HepG2 (cell line): ENCODE measurements around the gene RBM34. TPM values are rescaled to one million over a fixed set of nuclear protein-coding genes. Genes with fewer than 3 reads are reported as not detected.

Experiments
- ATAC-seq: fragments of 200-7000 bp; cut with Tn5 transposase; 3 replicates; pipeline ENCODE4 v1.9.1; 2020; ENCODE audit warnings: mild to moderate bottlenecking, moderate library complexity
- BruUV-seq: library from RNA; stranded (reverse); fragments of 400-500 nt; replicated peaks from 2 replicates; lab custom pipeline; 2021; lab: Mats Ljungman, UMichigan
- CTCF ChIA-PET: fragments of 300-600 bp; formaldehyde crosslinking; extraction: SDS; loops from one replicate; lab custom pipeline; 2021; ENCODE audit warnings: low total read pairs, inconsistent platforms, low intra/inter-chr PET ratio; lab: Yijun Ruan, JAX
- POLR2A ChIA-PET: fragments of 350-600 bp; sonication (Branson Sonifier 250); formaldehyde crosslinking; loops from one replicate; lab custom pipeline; 2020; ENCODE audit warnings: antibody characterized with exemption, inconsistent platforms; lab: Yijun Ruan, JAX
- DNase-seq: peaks from one replicate; pipeline ENCODE4 v3.0.0-alpha.2; 2015; ENCODE audit warnings: low spot score
- FAIRE-seq: peaks from 3 replicates; lab custom pipeline; 2011; peaks lifted over from hg19 to GRCh38; lab: Jason Lieb, UNC
- H2AFZ ChIP-seq: one replicate; pipeline ENCODE4 v1.6.1; 2011; ENCODE audit warnings: low read length, inconsistent platforms
- H3K27ac ChIP-seq: fragments of 300-600 bp; 3 replicates; pipeline ENCODE4 v1.8.0; 2011; ENCODE audit warnings: mixed run types, mild to moderate bottlenecking, mixed read lengths, low read length, inconsistent platforms; ENCODE audit not compliant: insufficient read depth; ENCODE audit errors: extremely low read length
- H3K27me3 ChIP-seq, 2 experiments: fragments of 200-600 bp in 1 of 2; 2 replicates in 1 of 2; 3 replicates in 1 of 2; pipeline versions ENCODE4 v1.6.0 to v1.8.0; 2011; ENCODE audit warnings: low read length in 2 of 2, mild to moderate bottlenecking in 2 of 2, moderate library complexity in 2 of 2, inconsistent platforms in 1 of 2; ENCODE audit not compliant: insufficient read depth in 2 of 2, control insufficient read depth in 1 of 2
- H3K36me3 ChIP-seq, 2 experiments: fragments of 200-600 bp in 1 of 2; replicated peaks in 1 of 2; 2 replicates in 1 of 2; 3 replicates in 1 of 2; pipeline versions ENCODE4 v1.5.1 to v1.8.0; 2011; ENCODE audit warnings: low read length in 2 of 2, inconsistent platforms in 1 of 2; ENCODE audit not compliant: insufficient read depth in 2 of 2, control insufficient read depth in 1 of 2
- H3K4me1 ChIP-seq: 2 replicates; pipeline ENCODE4 v1.5.1; 2012; ENCODE audit warnings: low read length, inconsistent platforms; ENCODE audit not compliant: insufficient read depth
- H3K4me2 ChIP-seq: 2 replicates; pipeline ENCODE4 v1.6.0; 2011; ENCODE audit warnings: low read depth, low read length, inconsistent platforms
- H3K4me3 ChIP-seq, 3 experiments: fragments of 200-600 bp in 1 of 3; sonication (generic), shearing (Covaris generic) in 1 of 3; replicated peaks in 1 of 3; 2 replicates each; pipeline ENCODE4 v1.5.1; 2011 to 2016; ENCODE audit warnings: low read length in 3 of 3, inconsistent platforms in 2 of 3, low read depth in 2 of 3, mild to moderate bottlenecking in 2 of 3, control low read depth in 1 of 3, mixed read lengths in 1 of 3; ENCODE audit not compliant: insufficient read depth in 1 of 3
- H3K79me2 ChIP-seq: one replicate; pipeline ENCODE4 v1.6.1; 2011; ENCODE audit warnings: low read length, inconsistent platforms; ENCODE audit not compliant: insufficient read depth
- H3K9ac ChIP-seq: 2 replicates; pipeline ENCODE4 v1.6.0; 2011; ENCODE audit warnings: mild to moderate bottlenecking, low read depth, low read length, inconsistent platforms; ENCODE audit not compliant: insufficient read depth
- H3K9me3 ChIP-seq: 2 replicates; pipeline ENCODE4 v1.5.1; 2012; ENCODE audit warnings: mild to moderate bottlenecking, low read length
- H4K20me1 ChIP-seq: 2 replicates; pipeline ENCODE4 v1.6.0; 2011; ENCODE audit warnings: inconsistent platforms, mild to moderate bottlenecking, low read length, moderate library complexity; ENCODE audit not compliant: insufficient read depth
- NR3C1 ChIP-seq: sonication (generic); formaldehyde crosslinking; IDR thresholded peaks from 2 replicates; pipeline ENCODE4 v1.4.0; 2020; ENCODE audit warnings: missing genetic modification reagents
- SNAPC4 ChIP-seq: sonication (generic); formaldehyde crosslinking; IDR thresholded peaks from 2 replicates; pipeline ENCODE4 v1.4.0; 2020; ENCODE audit warnings: mild to moderate bottlenecking, missing genetic modification reagents
- ZFP41 ChIP-seq: sonication (generic); formaldehyde crosslinking; IDR thresholded peaks from 2 replicates; pipeline ENCODE4 v1.4.0; 2020; ENCODE audit warnings: mild to moderate bottlenecking, missing genetic modification reagents, borderline replicate concordance
- WGBS: methylation state at CpG from one replicate; pipeline ENCODE4 v1.1.6; 2017; ENCODE audit warnings: low lambda C conversion rate; 5-methylcytosine and 5-hydroxymethylcytosine counted together
- in situ Hi-C: cut with HindIII; loops from 2 replicates; pipeline ENCODE4 v1.10.0; 2017; ENCODE audit warnings: low pct_unique_long_range_greater_than_20kb; ENCODE audit not compliant: extremely low pct_ligation_motif_present
- intact Hi-C: fragments of 100-400 bp; cut with micrococcal nuclease; formaldehyde crosslinking; loops from one replicate; pipeline ENCODE4 v1.10.0; 2022; ENCODE audit not compliant: unreplicated experiment
- polyA plus RNA-seq, 8 experiments: library from polyadenylated mRNA; depleted of rRNA in 3 of 8; stranded (reverse) in 7 of 8; unstranded in 1 of 8; fragments of >200 nt; fragmentation: Illumina TruSeq in 4 of 8; extraction: Trizol in 4 of 8; gene quantifications; 2 replicates each; pipeline versions ENCODE4 v1.2.1 to v1.2.3, GENCODE V29; 2011 to 2016; ENCODE audit warnings: low read depth in 4 of 8, missing spikeins in 1 of 8, mixed read lengths in 1 of 8; ENCODE audit not compliant: insufficient read depth in 1 of 8
- total RNA-seq, 5 experiments: library from RNA; depleted of rRNA; stranded (reverse); fragments of >200 nt; fragmentation: Illumina TruSeq; extraction: Trizol; gene quantifications; 2 replicates each; pipeline ENCODE4 v1.2.3, GENCODE V29; 2016; ENCODE audit warnings: low read depth in 1 of 5

The RBM34 gene
- total and polyA plus RNA-seq, 2 of the 13 experiments (the other 11 are each of a cell fraction or from before 2014, with no cell fraction given): 34.7 to 73.0 TPM

- no peak for DNase-seq
- Histone ChIP-seq H2AFZ (no peak overlapping the region), H3K9ac (no peak overlapping the region), H3K36me3 (peaks cover 7 to 62% of the 10 kb centered on the region in 2 experiments; a peak in 4 of 5 replicates), H3K4me3 (no peak overlapping the region), H3K9me3 (no peaks in the 10 kb centered on the region), H3K27ac (no peak overlapping the region), H3K27me3 (no peaks in the 10 kb centered on the region)
- in situ Hi-C loops: no loop called here
- FAIRE-seq: no peak
- TF ChIP-seq SNAPC4 (CRISPR knock-in tag) (no peak), ZFP41 (CRISPR knock-in tag) (no peak), NR3C1 (no peak)
- TF ChIP-seq, all 625 proteins: peak for 0
- no TSS peak for BruUV-seq
- Histone ChIP-seq H3K4me1 (no peaks in the 10 kb centered on the region), H4K20me1 (no peaks in the 10 kb centered on the region), H3K79me2 (no peaks in the 10 kb centered on the region), H3K4me2 (no peak overlapping the region)
- intact Hi-C loops: no loop called here
- ATAC-seq: no peak
- CTCF ChIA-PET: no interaction called here
- WGBS: 95% methylated on average over 4 of the region's 7 CpGs
- POLR2A ChIA-PET: interaction anchor here (0.7 kb wide), 1 partner anchor 98 kb away, joined by 3 read pairs; no protein-coding TSS in a partner anchor
Measured at GRCh38 chr1:235176486-235176885, 15.4 kb upstream of the RBM34 start.
